HUES64 (cell line): Measurements from ENCODE around the gene FBH1.

ENCODE experiments used
- H3K27ac ChIP-seq: 2 replicates; pipeline ENCODE4 v1.7.0; 2013; ENCODE audit warnings: low read depth, low read length, inconsistent platforms
- H3K27me3 ChIP-seq: 2 replicates; pipeline ENCODE4 v1.6.1; 2013; ENCODE audit warnings: mild to moderate bottlenecking, low read length; ENCODE audit not compliant: insufficient read depth
- H3K36me3 ChIP-seq: 2 replicates; pipeline ENCODE4 v1.6.1; 2013; ENCODE audit warnings: mild to moderate bottlenecking, low read length; ENCODE audit not compliant: insufficient read depth
- H3K4me1 ChIP-seq: 2 replicates; pipeline ENCODE4 v1.6.1; 2013; ENCODE audit warnings: mild to moderate bottlenecking, low read length, moderate library complexity; ENCODE audit not compliant: insufficient read depth
- H3K4me3 ChIP-seq: 2 replicates; pipeline ENCODE4 v1.5.1; 2013; ENCODE audit warnings: mild to moderate bottlenecking, low read length, moderate library complexity
- H3K9ac ChIP-seq: 2 replicates; pipeline ENCODE4 v1.6.1; 2013; ENCODE audit warnings: mild to moderate bottlenecking, low read depth, low read length
- H3K9me3 ChIP-seq: 2 replicates; pipeline ENCODE4 v1.6.1; 2013; ENCODE audit warnings: low read depth, low read length; ENCODE audit not compliant: insufficient read depth
- WGBS: fragments of 150-250, 120-280 bp; methylation state at CpG from one replicate; pipeline ENCODE4 v1.1.7; 2013; ENCODE audit warnings: missing lambda C conversion rate; 5-methylcytosine and 5-hydroxymethylcytosine counted together

The FBH1 gene

GRCh38 chr10:5924889-5925288 lies 34.8 kb downstream of the FBH1 start:
- no peak overlapping the region for H3K27ac ChIP-seq
- H3K36me3 ChIP-seq = peaks cover 97% of the 10 kb centered on the region
- H3K9me3 ChIP-seq = no peaks in the 10 kb centered on the region
- H3K4me1 ChIP-seq = no peaks in the 10 kb centered on the region
- H3K27me3 ChIP-seq = no peaks in the 10 kb centered on the region
- H3K9ac ChIP-seq = no peak overlapping the region
- WGBS = 87% methylated on average over 10 of the region's 10 CpGs
- H3K4me3 ChIP-seq = no peak overlapping the region

GRCh38 chr10:5927306-5927705 lies 37.3 kb downstream of the FBH1 start:
- Histone ChIP-seq H3K4me1 (no peaks in the 10 kb centered on the region), H3K36me3 (peaks cover 97% of the 10 kb centered on the region), H3K9ac (no peak overlapping the region), H3K9me3 (no peaks in the 10 kb centered on the region), H3K4me3 (no peak overlapping the region), H3K27ac (no peak overlapping the region), H3K27me3 (no peaks in the 10 kb centered on the region)
- WGBS = 96% methylated on average over 8 of the region's 8 CpGs

GRCh38 chr10:5929442-5929841 lies 39.4 kb downstream of the FBH1 start:
- no peaks in the 10 kb centered on the region for H3K9me3 ChIP-seq
- 89% methylated on average over 8 of the region's 8 CpGs for WGBS
- H3K9ac ChIP-seq = no peak overlapping the region
- H3K27ac ChIP-seq = no peak overlapping the region
- H3K27me3 ChIP-seq = no peaks in the 10 kb centered on the region
- no peaks in the 10 kb centered on the region for H3K4me1 ChIP-seq
- peaks cover 84% of the 10 kb centered on the region for H3K36me3 ChIP-seq
- no peak overlapping the region for H3K4me3 ChIP-seq

GRCh38 chr10:5930272-5930671 lies 40.2 kb downstream of the FBH1 start:
- Histone ChIP-seq H3K27ac (no peak overlapping the region), H3K9ac (no peak overlapping the region), H3K4me1 (no peaks in the 10 kb centered on the region), H3K4me3 (no peak overlapping the region), H3K9me3 (no peaks in the 10 kb centered on the region), H3K36me3 (peaks cover 81% of the 10 kb centered on the region), H3K27me3 (no peaks in the 10 kb centered on the region)
- WGBS = 91% methylated on average over 11 of the region's 11 CpGs

GRCh38 chr10:5932345-5932744 lies 42.3 kb downstream of the FBH1 start:
- WGBS = 96% methylated on average over 5 of the region's 5 CpGs
- H3K27me3 ChIP-seq = no peaks in the 10 kb centered on the region
- H3K36me3 ChIP-seq = peaks cover 84% of the 10 kb centered on the region
- no peak overlapping the region for H3K9ac ChIP-seq
- H3K4me3 ChIP-seq = no peak overlapping the region
- H3K4me1 ChIP-seq = no peaks in the 10 kb centered on the region
- H3K27ac ChIP-seq = no peak overlapping the region
- H3K9me3 ChIP-seq = no peaks in the 10 kb centered on the region

- Histone ChIP-seq H3K9me3 (no peaks in the 10 kb centered on the region), H3K27me3 (no peaks in the 10 kb centered on the region), H3K4me3 (no peak overlapping the region), H3K4me1 (no peaks in the 10 kb centered on the region), H3K27ac (no peak overlapping the region), H3K36me3 (peaks cover 83% of the 10 kb centered on the region), H3K9ac (no peak overlapping the region)
- WGBS = 96% methylated on average over 14 of the region's 14 CpGs
Measured at GRCh38 chr10:5933909-5934546, 44.0 kb downstream of the FBH1 start.

- Histone ChIP-seq H3K9me3 (no peaks in the 10 kb centered on the region), H3K4me3 (no peak overlapping the region), H3K27me3 (no peaks in the 10 kb centered on the region), H3K4me1 (no peaks in the 10 kb centered on the region), H3K9ac (no peak overlapping the region), H3K36me3 (peaks cover 67% of the 10 kb centered on the region), H3K27ac (no peak overlapping the region)
- 95% methylated on average over 10 of the region's 10 CpGs for WGBS
Measured at GRCh38 chr10:5935628-5936027, 45.6 kb downstream of the FBH1 start.

- 96% methylated on average over 18 of the region's 18 CpGs for WGBS
- H3K36me3 ChIP-seq = peaks cover 53% of the 10 kb centered on the region
Measured at GRCh38 chr10:5937016-5937415, 47.0 kb downstream of the FBH1 start.

GRCh38 chr10:5938291-5938690 lies 48.2 kb downstream of the FBH1 start:
- H3K4me3 ChIP-seq = no peak overlapping the region
- H3K27ac ChIP-seq = no peak overlapping the region
- H3K9ac ChIP-seq = no peak overlapping the region
- no peaks in the 10 kb centered on the region for H3K4me1 ChIP-seq
- peaks cover 44% of the 10 kb centered on the region for H3K36me3 ChIP-seq
- no peaks in the 10 kb centered on the region for H3K9me3 ChIP-seq
- H3K27me3 ChIP-seq = no peaks in the 10 kb centered on the region
- WGBS = 96% methylated on average over 12 of the region's 12 CpGs

More at GRCh38 chr10:5937016-5937415, 47.0 kb downstream of the FBH1 start:
- no peaks in the 10 kb centered on the region for H3K9me3 ChIP-seq
- H3K27ac ChIP-seq = no peak overlapping the region
- H3K4me1 ChIP-seq = no peaks in the 10 kb centered on the region
- H3K4me3 ChIP-seq = no peak overlapping the region
- H3K9ac ChIP-seq = no peak overlapping the region
- no peaks in the 10 kb centered on the region for H3K27me3 ChIP-seq

GRCh38 chr10:5940807-5941218 lies 50.8 kb downstream of the FBH1 start:
- H3K36me3 ChIP-seq = peaks cover 31% of the 10 kb centered on the region
- H3K9ac ChIP-seq = no peak overlapping the region
- H3K27ac ChIP-seq = no peak overlapping the region
- H3K27me3 ChIP-seq = no peaks in the 10 kb centered on the region
- H3K4me3 ChIP-seq = no peak overlapping the region
- WGBS = 88% methylated on average over 6 of the region's 6 CpGs
- H3K9me3 ChIP-seq = no peaks in the 10 kb centered on the region
- H3K4me1 ChIP-seq = peaks cover 15% of the 10 kb centered on the region

- no peaks in the 10 kb centered on the region for H3K27me3 ChIP-seq
- no peak overlapping the region for H3K9ac ChIP-seq
- peaks cover 15% of the 10 kb centered on the region for H3K4me1 ChIP-seq
- H3K36me3 ChIP-seq = peaks cover 23% of the 10 kb centered on the region
- H3K27ac ChIP-seq = no peak overlapping the region
- H3K4me3 ChIP-seq = no peak overlapping the region
- no peaks in the 10 kb centered on the region for H3K9me3 ChIP-seq
- 89% methylated on average over 7 of the region's 7 CpGs for WGBS
Measured at GRCh38 chr10:5941579-5941978, 51.5 kb downstream of the FBH1 start.

- H3K36me3 ChIP-seq = peaks cover 19% of the 10 kb centered on the region
- no peak overlapping the region for H3K4me3 ChIP-seq
- no peaks in the 10 kb centered on the region for H3K9me3 ChIP-seq
- H3K27me3 ChIP-seq = no peaks in the 10 kb centered on the region
- no peak overlapping the region for H3K9ac ChIP-seq
- H3K27ac ChIP-seq = no peak overlapping the region
- 94% methylated on average over 13 of the region's 13 CpGs for WGBS
- peaks cover 15% of the 10 kb centered on the region for H3K4me1 ChIP-seq
Measured at GRCh38 chr10:5942001-5942400, 52.0 kb downstream of the FBH1 start.
